Fibroblast of the aortic adventitia (primary cell): ENCODE results near the gene FFAR4. TPM values are rescaled to one million over a fixed set of nuclear protein-coding genes. Genes with fewer than 3 reads are reported as not detected.

Experiments
- DNase-seq: peaks from one replicate; pipeline ENCODE4 v3.0.0-alpha.2; 2010; ENCODE audit warnings: low read depth
- H3K4me3 ChIP-seq: 2 replicates; pipeline ENCODE4 v1.5.1; 2011; ENCODE audit warnings: low read depth, mild to moderate bottlenecking, control low read depth, low read length, moderate library complexity
- CTCF ChIP-seq: IDR thresholded peaks from 2 replicates; pipeline ENCODE4 v1.5.1; 2011; ENCODE audit warnings: mild to moderate bottlenecking, low read length, control low read depth, inconsistent platforms; ENCODE audit not compliant: insufficient read depth
- total RNA-seq: library from RNA; depleted of rRNA; stranded (reverse); fragments of >200 nt; gene quantifications from 2 replicates; pipeline ENCODE4 v1.2.3, GENCODE V29; 2012; ENCODE audit warnings: low replicate concordance

The FFAR4 gene
- total RNA-seq, 1 donor = not detected

GRCh38 chr10:93547522-93547921, 18.9 kb upstream of the FFAR4 start:
- no peak for DNase-seq
- no peak overlapping the region for H3K4me3 ChIP-seq
- no peak for TF ChIP-seq CTCF

- TF ChIP-seq CTCF = no peak
- H3K4me3 ChIP-seq = no peak overlapping the region
- peak; percentile 23 for DNase-seq
These were observed 17.9 kb upstream of the FFAR4 start for GRCh38 chr10:93548376-93549071.

GRCh38 chr10:93550606-93551005, 15.9 kb upstream of the FFAR4 start:
- H3K4me3 ChIP-seq = no peak overlapping the region
- DNase-seq = no peak
- no peak for TF ChIP-seq CTCF

- H3K4me3 ChIP-seq = no peak overlapping the region
- no peak for DNase-seq
- TF ChIP-seq CTCF = no peak
These were observed 13.7 kb upstream of the FFAR4 start for GRCh38 chr10:93552780-93553179.

GRCh38 chr10:93553482-93554315, 12.8 kb upstream of the FFAR4 start:
- TF ChIP-seq CTCF = no peak
- no peak for DNase-seq
- no peak overlapping the region for H3K4me3 ChIP-seq

GRCh38 chr10:93554316-93554663, 12.2 kb upstream of the FFAR4 start:
- no peak for TF ChIP-seq CTCF
- no peak for DNase-seq

More at GRCh38 chr10:93554316-93554663, 12.2 kb upstream of the FFAR4 start:
- H3K4me3 ChIP-seq = no peak overlapping the region
